GM19397 (cell line): ENCODE results near the gene AMIGO1.

Source experiments
- ATAC-seq: cut with Tn5 transposase; IDR thresholded peaks from one replicate; pipeline ENCODE4 v1.9.1; 2021; ENCODE audit warnings: mild to moderate bottlenecking, moderate library complexity; ENCODE audit not compliant: unreplicated experiment

AMIGO1 gene

GRCh38 chr1:109534307-109534858 lies 24.9 kb upstream of the AMIGO1 start:
- ATAC-seq = no peak

GRCh38 chr1:109532365-109533136 lies 23.0 kb upstream of the AMIGO1 start:
- ATAC-seq = peak; percentile 72

- no peak for ATAC-seq
Measured at GRCh38 chr1:109531826-109532364, 22.4 kb upstream of the AMIGO1 start.

GRCh38 chr1:109531380-109531779 lies 21.9 kb upstream of the AMIGO1 start:
- ATAC-seq = no peak

GRCh38 chr1:109530457-109531087 lies 21.0 kb upstream of the AMIGO1 start:
- no peak for ATAC-seq

- no peak for ATAC-seq
Measured at GRCh38 chr1:109529881-109530456, 20.4 kb upstream of the AMIGO1 start.

- no peak for ATAC-seq
Measured at GRCh38 chr1:109528712-109529111, 19.2 kb upstream of the AMIGO1 start.

GRCh38 chr1:109527846-109528695 lies 18.5 kb upstream of the AMIGO1 start:
- ATAC-seq = no peak

GRCh38 chr1:109527098-109527811 lies 17.7 kb upstream of the AMIGO1 start:
- ATAC-seq = peak; percentile 53

- ATAC-seq = no peak
Measured at GRCh38 chr1:109523706-109524105, 14.2 kb upstream of the AMIGO1 start.

- no peak for ATAC-seq
Measured at GRCh38 chr1:109522026-109522425, 12.5 kb upstream of the AMIGO1 start.

GRCh38 chr1:109521002-109521951 lies 11.8 kb upstream of the AMIGO1 start:
- ATAC-seq = no peak

GRCh38 chr1:109517337-109517736 lies 7.8 kb upstream of the AMIGO1 start:
- no peak for ATAC-seq

- no peak for ATAC-seq
Measured at GRCh38 chr1:109516872-109517271, 7.3 kb upstream of the AMIGO1 start.

- no peak for ATAC-seq
Measured at GRCh38 chr1:109514846-109515245, 5.3 kb upstream of the AMIGO1 start.

- no peak for ATAC-seq
Measured at GRCh38 chr1:109513110-109513710, 3.7 kb upstream of the AMIGO1 start.

- ATAC-seq = no peak
Measured at GRCh38 chr1:109508873-109509175, 703 bp downstream of the AMIGO1 start.

GRCh38 chr1:109508001-109508872 lies 1.3 kb downstream of the AMIGO1 start:
- no peak for ATAC-seq
